HepG2 (cell line): ENCODE measurements around the gene NPIPB6. TPM values are rescaled to one million over a fixed set of nuclear protein-coding genes. Genes with fewer than 3 reads are reported as not detected.

ENCODE experiments used
- BHLHE40 ChIP-seq: IDR thresholded peaks from 2 replicates; pipeline ENCODE4 v1.6.1; 2011; ENCODE audit warnings: low read length, improper control_type of control experiment
- CBX5 ChIP-seq: sonication (generic); formaldehyde crosslinking; IDR thresholded peaks from 2 replicates; pipeline ENCODE4 v1.4.0; 2020; ENCODE audit warnings: missing genetic modification reagents, borderline replicate concordance
- CEBPB ChIP-seq: IDR thresholded peaks from 2 replicates; pipeline ENCODE4 v1.6.1; 2011; ENCODE audit warnings: low read depth, low read length, improper control_type of control experiment, borderline replicate concordance
- EEA1 ChIP-seq: sonication (generic); formaldehyde crosslinking; IDR thresholded peaks from 2 replicates; pipeline ENCODE4 v1.5.1; 2020; ENCODE audit warnings: mild to moderate bottlenecking, missing genetic modification reagents, borderline replicate concordance
- FOXO1 ChIP-seq: sonication (generic); formaldehyde crosslinking; IDR thresholded peaks from 2 replicates; pipeline ENCODE4 v1.4.0; 2020; ENCODE audit warnings: missing genetic modification reagents
- GATAD2A ChIP-seq: IDR thresholded peaks from 2 replicates; pipeline ENCODE4 v1.6.1; 2016
- HOXA3 ChIP-seq: sonication (generic); formaldehyde crosslinking; IDR thresholded peaks from 2 replicates; pipeline ENCODE4 v1.5.0; 2020; ENCODE audit warnings: missing genetic modification reagents
- KLF9 ChIP-seq: IDR thresholded peaks from 2 replicates; pipeline ENCODE4 v1.6.1; 2016; ENCODE audit warnings: low read depth
- MYC ChIP-seq: sonication (generic); formaldehyde crosslinking; IDR thresholded peaks from 2 replicates; pipeline ENCODE4 v1.9.0; 2021; ENCODE audit warnings: missing genetic modification reagents, borderline replicate concordance
- RBFOX2 ChIP-seq: fragments of 200-400 bp; formaldehyde crosslinking; IDR thresholded peaks from 2 replicates; pipeline ENCODE4 v1.6.1; 2017; ENCODE audit warnings: low read depth, mild to moderate bottlenecking, low read length
- RXRB ChIP-seq: IDR thresholded peaks from 2 replicates; pipeline ENCODE4 v1.6.1; 2016; ENCODE audit warnings: borderline replicate concordance, missing genetic modification reagents, missing compliant biosample characterization
- TAF1 ChIP-seq: sonication (generic); formaldehyde crosslinking; IDR thresholded peaks from 2 replicates; pipeline ENCODE4 v1.4.0; 2020; ENCODE audit warnings: missing genetic modification reagents
- TP53 ChIP-seq: sonication (generic); formaldehyde crosslinking; conservative IDR thresholded peaks from 2 replicates; pipeline ENCODE4 v1.4.0; 2020; ENCODE audit warnings: missing genetic modification reagents
- XRCC5 ChIP-seq: fragments of 200-400 bp; formaldehyde crosslinking; optimal IDR thresholded peaks from 2 replicates; pipeline ENCODE3; 2017; ENCODE audit warnings: mild to moderate bottlenecking, low read length
- ZIK1 ChIP-seq: sonication (generic); formaldehyde crosslinking; IDR thresholded peaks from 2 replicates; pipeline ENCODE4 v1.5.0; 2020; ENCODE audit warnings: mild to moderate bottlenecking, low read depth, missing genetic modification reagents, borderline replicate concordance
- ZNF136 ChIP-seq: sonication (generic); formaldehyde crosslinking; IDR thresholded peaks from 2 replicates; pipeline ENCODE4 v1.8.1; 2022; ENCODE audit warnings: low read depth, mild to moderate bottlenecking, moderate library complexity, missing genetic modification reagents
- polyA plus RNA-seq, 8 experiments: library from polyadenylated mRNA; depleted of rRNA in 3 of 8; stranded (reverse) in 7 of 8; unstranded in 1 of 8; fragments of >200 nt; fragmentation: Illumina TruSeq in 4 of 8; extraction: Trizol in 4 of 8; gene quantifications; 2 replicates each; pipeline versions ENCODE4 v1.2.1 to v1.2.3, GENCODE V29; 2011 to 2016; ENCODE audit warnings: low read depth in 4 of 8, missing spikeins in 1 of 8, mixed read lengths in 1 of 8; ENCODE audit not compliant: insufficient read depth in 1 of 8
- total RNA-seq, 5 experiments: library from RNA; depleted of rRNA; stranded (reverse); fragments of >200 nt; fragmentation: Illumina TruSeq; extraction: Trizol; gene quantifications; 2 replicates each; pipeline ENCODE4 v1.2.3, GENCODE V29; 2016; ENCODE audit warnings: low read depth in 1 of 5
- TF ChIP-seq, protein P1 (sequence below): sonication (generic); formaldehyde crosslinking; IDR thresholded peaks from 2 replicates; pipeline ENCODE4 v1.9.0; 2021; ENCODE audit warnings: missing genetic modification reagents, borderline replicate concordance
- TF ChIP-seq, protein P2 (sequence below): sonication (generic); formaldehyde crosslinking; IDR thresholded peaks from 2 replicates; pipeline ENCODE4 v1.8.1; 2023; ENCODE audit warnings: mild to moderate bottlenecking, moderate library complexity, missing genetic modification reagents
- TF ChIP-seq, protein P3 (sequence below): IDR thresholded peaks from 2 replicates; pipeline ENCODE4 v1.6.1; 2012; ENCODE audit warnings: low read depth, low read length, improper control_type of control experiment
- TF ChIP-seq, protein P4 (sequence below): sonication (generic); formaldehyde crosslinking; IDR thresholded peaks from 2 replicates; pipeline ENCODE4 v1.4.0; 2020; ENCODE audit warnings: mild to moderate bottlenecking, missing genetic modification reagents
- TF ChIP-seq, protein P5 (sequence below): IDR thresholded peaks from 2 replicates; pipeline ENCODE4 v1.6.1; 2016; ENCODE audit warnings: low read depth, borderline replicate concordance
- TF ChIP-seq, protein P6 (sequence below): IDR thresholded peaks from 2 replicates; pipeline ENCODE4 v1.6.1; 2016

The NPIPB6 gene
- total and polyA plus RNA-seq, 2 of the 13 experiments (the other 11 are each of a cell fraction or from before 2014, with no cell fraction given): 0.25 TPM; not detected in 1

DNA sequence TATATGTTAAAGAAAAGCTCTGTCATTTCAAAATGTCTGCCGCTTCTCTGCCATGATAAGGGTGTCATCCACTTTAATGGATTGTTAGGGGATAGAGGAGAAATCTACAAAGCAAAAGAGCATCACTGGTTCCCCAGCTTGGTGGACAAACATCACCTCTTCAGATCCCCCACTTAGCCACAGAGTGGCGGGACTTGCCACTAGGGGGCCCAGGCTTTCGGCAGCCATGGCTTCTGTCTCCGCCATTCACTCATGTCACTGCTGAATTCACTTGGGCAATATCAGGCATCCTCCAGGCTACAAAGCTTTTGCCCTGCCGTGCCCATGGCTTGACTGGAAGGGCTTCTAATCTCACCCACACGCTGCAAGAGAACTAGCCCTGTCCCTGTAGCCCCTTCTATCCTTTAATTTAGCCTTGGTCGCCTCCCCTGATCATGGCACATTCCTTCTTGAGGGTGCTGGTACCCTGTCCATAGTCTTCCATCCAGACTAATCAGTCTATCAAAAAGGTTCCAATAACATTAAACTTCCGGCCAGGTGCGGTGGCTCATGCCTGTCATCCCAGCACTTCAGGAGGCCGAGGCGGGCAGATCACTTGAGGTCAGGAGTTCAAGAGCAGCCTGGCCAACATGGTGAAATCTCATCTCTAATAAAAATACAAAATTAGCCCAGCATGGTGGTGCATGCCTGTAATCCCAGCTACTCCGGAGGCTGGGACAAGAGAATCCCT is 36.3 kb downstream of the NPIPB6 start (continued):
- TF ChIP-seq, protein P1, sequence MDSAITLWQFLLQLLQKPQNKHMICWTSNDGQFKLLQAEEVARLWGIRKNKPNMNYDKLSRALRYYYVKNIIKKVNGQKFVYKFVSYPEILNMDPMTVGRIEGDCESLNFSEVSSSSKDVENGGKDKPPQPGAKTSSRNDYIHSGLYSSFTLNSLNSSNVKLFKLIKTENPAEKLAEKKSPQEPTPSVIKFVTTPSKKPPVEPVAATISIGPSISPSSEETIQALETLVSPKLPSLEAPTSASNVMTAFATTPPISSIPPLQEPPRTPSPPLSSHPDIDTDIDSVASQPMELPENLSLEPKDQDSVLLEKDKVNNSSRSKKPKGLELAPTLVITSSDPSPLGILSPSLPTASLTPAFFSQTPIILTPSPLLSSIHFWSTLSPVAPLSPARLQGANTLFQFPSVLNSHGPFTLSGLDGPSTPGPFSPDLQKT: no peak
- TF ChIP-seq GATAD2A (CRISPR knock-in tag) (peak; percentile 48), TAF1 (0 out of 2 replicates have a peak, but pooled peaks have one; percentile 12), FOXO1 (CRISPR knock-in tag) (no peak), XRCC5 (peak; percentile 96), ZNF136 (CRISPR knock-in tag) (no peak), CBX5 (CRISPR knock-in tag) (peak; percentile 37; the same call in 1 of the 2 replicates), BHLHE40 (no peak), RXRB (CRISPR knock-in tag) (no peak), EEA1 (CRISPR knock-in tag) (no peak), ZIK1 (CRISPR knock-in tag) (no peak), MYC (CRISPR knock-in tag) (peak; percentile 16; the same call in 1 of the 2 replicates), HOXA3 (peak; percentile 71; the same call in 1 of the 2 replicates), TP53 (0 out of 2 replicates have a peak, but pooled peaks have one; percentile 40), RBFOX2 (no peak), KLF9 (CRISPR knock-in tag) (no peak), CEBPB (peak; percentile 45; the same call in 1 of the 2 replicates)
- TF ChIP-seq, protein P2, sequence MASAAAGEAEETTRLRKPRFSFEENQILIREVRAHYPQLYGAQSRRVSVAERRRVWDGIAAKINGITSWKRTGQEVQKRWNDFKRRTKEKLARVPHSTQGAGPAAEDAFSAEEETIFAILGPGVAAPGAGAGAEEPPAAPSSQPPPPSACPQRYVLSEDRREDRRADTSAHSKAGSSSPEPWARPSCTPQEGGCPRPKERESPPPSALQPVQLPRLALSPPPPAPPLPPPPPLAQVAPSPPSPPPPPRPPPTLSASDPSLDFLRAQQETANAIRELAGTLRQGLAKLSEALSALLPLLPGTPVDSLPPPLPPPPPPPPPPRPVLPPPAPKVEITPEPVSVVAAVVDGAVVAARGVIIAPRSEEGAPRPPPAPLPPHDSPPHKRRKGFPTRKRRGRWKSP (CRISPR knock-in tag): no peak
- TF ChIP-seq, protein P3, sequence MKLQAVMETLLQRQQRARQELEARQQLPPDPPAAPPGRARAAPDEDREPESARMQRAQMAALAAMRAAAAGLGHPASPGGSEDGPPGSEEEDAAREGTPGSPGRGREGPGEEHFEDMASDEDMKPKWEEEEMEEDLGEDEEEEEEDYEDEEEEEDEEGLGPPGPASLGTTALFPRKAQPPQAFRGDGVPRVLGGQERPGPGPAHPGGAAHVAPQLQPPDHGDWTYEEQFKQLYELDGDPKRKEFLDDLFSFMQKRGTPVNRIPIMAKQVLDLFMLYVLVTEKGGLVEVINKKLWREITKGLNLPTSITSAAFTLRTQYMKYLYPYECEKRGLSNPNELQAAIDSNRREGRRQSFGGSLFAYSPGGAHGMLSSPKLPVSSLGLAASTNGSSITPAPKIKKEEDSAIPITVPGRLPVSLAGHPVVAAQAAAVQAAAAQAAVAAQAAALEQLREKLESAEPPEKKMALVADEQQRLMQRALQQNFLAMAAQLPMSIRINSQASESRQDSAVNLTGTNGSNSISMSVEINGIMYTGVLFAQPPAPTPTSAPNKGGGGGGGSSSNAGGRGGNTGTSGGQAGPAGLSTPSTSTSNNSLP: no peak
- TF ChIP-seq, protein P4, sequence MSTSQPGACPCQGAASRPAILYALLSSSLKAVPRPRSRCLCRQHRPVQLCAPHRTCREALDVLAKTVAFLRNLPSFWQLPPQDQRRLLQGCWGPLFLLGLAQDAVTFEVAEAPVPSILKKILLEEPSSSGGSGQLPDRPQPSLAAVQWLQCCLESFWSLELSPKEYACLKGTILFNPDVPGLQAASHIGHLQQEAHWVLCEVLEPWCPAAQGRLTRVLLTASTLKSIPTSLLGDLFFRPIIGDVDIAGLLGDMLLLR (CRISPR knock-in tag): no peak
- TF ChIP-seq, protein P5, sequence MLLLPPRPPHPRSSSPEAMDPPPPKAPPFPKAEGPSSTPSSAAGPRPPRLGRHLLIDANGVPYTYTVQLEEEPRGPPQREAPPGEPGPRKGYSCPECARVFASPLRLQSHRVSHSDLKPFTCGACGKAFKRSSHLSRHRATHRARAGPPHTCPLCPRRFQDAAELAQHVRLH (CRISPR knock-in tag): peak; percentile 22; the same call in 1 of the 2 replicates
- TF ChIP-seq, protein P6, sequence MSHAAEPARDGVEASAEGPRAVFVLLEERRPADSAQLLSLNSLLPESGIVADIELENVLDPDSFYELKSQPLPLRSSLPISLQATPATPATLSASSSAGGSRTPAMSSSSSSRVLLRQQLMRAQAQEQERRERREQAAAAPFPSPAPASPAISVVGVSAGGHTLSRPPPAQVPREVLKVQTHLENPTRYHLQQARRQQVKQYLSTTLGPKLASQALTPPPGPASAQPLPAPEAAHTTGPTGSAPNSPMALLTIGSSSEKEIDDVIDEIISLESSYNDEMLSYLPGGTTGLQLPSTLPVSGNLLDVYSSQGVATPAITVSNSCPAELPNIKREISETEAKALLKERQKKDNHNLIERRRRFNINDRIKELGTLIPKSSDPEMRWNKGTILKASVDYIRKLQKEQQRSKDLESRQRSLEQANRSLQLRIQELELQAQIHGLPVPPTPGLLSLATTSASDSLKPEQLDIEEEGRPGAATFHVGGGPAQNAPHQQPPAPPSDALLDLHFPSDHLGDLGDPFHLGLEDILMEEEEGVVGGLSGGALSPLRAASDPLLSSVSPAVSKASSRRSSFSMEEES: 0 out of 2 replicates have a peak, but pooled peaks have one; percentile 23
